Measurements from ENCODE around the gene SLC25A44.
A peak's percentile ranks its signal among the peaks of the same experiment; 100 is the strongest.

The SLC25A44 gene

GRCh38 chr1:156232201-156232894 is 38.4 kb downstream of the SLC25A44 start:
- FAIRE-seq = no peak
- no peak for DNase-seq (ENCODE audit: extremely low spot score, insufficient read length, low read depth)

- no peak for DNase-seq (ENCODE audit: extremely low spot score, insufficient read length, low read depth)
- no peak for FAIRE-seq
Measured at GRCh38 chr1:156233426-156234127, 39.7 kb downstream of the SLC25A44 start.

DNA sequence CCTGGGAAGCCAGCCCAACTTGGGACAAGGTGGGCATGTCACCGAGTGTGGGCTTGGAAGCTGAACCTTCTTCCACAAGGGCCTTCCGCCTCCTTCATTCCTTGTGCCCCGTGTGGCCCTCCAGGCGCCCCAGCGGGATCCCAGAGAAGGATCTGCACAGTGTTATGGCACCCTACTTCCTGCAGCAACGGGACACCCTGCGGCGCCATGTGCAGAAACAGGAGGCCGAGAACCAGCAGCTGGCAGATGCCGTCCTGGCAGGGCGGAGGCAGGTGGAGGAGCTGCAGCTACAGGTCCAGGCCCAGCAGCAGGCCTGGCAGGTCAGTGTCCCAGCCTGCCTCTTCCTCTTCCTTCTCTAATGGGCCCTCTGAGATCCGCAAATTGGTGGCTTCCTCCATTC is 42.3 kb downstream of the SLC25A44 start:
- no peak for DNase-seq (ENCODE audit: extremely low spot score, insufficient read length, low read depth)
- FAIRE-seq = no peak

DNA sequence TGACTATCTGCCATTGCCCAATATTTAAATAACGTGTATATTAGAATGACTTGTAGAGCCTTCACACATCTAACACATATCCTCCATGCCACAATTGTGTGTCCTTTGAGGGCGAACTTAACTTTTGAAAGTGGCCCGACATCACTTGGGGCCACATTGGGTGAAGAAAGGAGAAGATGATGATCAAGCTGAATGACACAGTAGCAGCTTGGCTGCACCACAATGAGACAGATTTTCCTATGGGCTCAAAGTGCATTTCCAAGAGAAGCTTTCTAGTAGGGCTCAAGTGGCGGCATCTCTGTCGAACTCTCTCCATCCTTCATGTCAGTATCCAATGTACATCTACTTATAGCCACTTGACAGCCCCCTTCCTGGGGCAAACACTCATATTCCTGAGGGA is 44.3 kb downstream of the SLC25A44 start:
- FAIRE-seq (no peak), DNase-seq (ENCODE audit: extremely low spot score, insufficient read length, low read depth) (no peak)

DNA sequence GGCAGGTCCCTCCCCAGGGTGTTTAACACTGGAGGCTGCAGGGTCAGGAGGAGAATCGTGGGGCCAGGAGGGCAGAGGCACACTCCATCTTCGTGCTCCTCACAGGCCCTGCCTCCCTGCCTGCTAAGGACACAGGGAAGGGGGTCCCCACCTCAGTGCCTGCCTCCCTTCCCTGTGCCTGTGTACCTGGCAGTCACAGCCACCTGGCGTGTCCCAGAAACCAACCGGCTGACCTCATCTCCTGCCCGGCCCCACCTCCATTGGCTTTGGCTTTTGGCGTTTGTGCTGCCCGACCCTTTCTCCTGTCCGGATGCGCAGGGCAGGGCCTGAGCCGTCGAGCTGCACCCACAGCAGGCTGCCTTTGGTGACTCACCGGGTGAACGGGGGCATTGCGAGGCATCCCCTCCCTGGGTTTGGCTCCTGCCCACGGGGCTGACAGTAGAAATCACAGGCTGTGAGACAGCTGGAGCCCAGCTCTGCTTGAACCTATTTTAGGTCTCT is 47.5 kb downstream of the SLC25A44 start:
- FAIRE-seq = no peak
- no peak for DNase-seq (ENCODE audit: extremely low spot score, insufficient read length, low read depth)

GRCh38 chr1:156241926-156242325 is 48.0 kb downstream of the SLC25A44 start, which contains the start of gene BGLAP:
Gene BGLAP (plus strand): TSS chr1:156242184. CDS start chr1:156242232, 48 bp downstream.
- no peak for FAIRE-seq
- DNase-seq (ENCODE audit: extremely low spot score, insufficient read length, low read depth) = no peak

- DNase-seq (ENCODE audit: extremely low spot score, insufficient read length, low read depth) = no peak
- FAIRE-seq = no peak
Measured at GRCh38 chr1:156242738-156243137, 48.8 kb downstream of the SLC25A44 start.

DNA sequence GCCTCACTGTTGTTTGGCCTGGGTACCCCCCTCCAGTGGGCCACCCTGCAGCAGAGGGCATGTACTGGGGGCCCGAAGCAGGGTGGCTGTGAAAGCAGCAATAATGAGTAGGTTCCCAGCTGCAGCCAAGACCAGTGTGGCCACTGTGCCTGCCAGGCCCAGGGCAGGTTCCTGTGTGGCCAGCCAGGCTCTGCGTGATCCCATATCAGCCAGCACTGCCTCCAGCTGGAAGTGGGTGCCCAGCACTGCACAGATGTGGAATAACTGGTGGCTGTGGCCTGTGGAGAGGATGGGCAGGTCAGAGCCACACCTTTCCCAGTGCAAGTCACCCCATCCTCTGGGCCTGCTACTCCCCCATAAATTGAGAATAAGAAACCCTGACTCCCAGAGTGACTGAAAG is 50.2 kb downstream of the SLC25A44 start:
- FAIRE-seq (no peak), DNase-seq (ENCODE audit: extremely low spot score, insufficient read length, low read depth) (no peak)

DNA sequence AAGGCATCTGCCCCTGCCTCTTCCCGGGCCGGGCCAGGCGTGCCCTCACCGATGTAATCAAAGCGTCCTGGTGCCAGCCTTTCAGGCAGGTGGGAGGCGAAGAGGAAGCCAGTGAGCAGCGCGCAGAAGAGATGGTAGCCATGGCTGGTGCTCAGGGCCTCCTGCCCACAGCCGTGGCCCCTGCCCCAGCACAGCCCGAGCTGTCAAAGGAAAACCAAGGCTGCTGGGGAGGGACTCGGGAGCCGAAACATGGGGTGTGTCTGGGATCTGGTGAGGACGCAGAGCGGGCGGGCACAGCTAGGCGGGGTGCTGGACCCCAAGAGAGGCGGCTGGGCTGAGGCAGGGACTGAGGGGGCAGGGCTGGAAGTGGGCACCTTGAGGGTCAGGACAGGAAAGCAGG is 50.8 kb downstream of the SLC25A44 start:
- no peak for FAIRE-seq
- no peak for DNase-seq (ENCODE audit: extremely low spot score, insufficient read length, low read depth)

- FAIRE-seq (peak; percentile 56), DNase-seq (ENCODE audit: extremely low spot score, insufficient read length, low read depth) (peak; percentile 52)
Measured at GRCh38 chr1:156245451-156246232, 51.7 kb downstream of the SLC25A44 start.

DNA sequence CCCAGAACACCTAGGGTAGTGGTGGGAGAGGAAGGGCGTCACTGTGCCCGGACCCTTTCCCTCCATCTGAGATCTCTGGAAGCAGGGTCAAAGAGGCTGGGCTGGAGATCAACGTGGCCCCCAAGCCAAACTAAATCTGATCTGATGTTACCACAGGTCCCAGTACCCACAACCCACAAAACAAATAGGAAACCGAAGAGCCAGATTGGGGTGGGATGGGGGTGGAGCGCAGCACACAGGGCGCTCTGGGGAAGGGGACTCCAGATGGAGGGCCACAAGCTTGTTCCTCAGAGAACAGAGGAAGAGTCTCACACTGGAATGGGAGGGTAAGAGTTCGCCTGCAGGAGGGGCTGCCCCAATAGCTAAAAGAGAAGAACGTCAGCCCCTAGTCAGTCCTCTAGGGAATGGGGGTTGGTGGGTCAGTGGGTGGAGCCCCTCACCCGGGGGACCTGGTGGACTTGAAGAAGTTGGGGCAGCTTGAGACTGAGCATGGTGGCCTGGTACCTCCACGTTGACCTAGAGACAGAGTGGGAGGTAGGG is 52.4 kb downstream of the SLC25A44 start:
- no peak for DNase-seq (ENCODE audit: extremely low spot score, insufficient read length, low read depth)

DNA sequence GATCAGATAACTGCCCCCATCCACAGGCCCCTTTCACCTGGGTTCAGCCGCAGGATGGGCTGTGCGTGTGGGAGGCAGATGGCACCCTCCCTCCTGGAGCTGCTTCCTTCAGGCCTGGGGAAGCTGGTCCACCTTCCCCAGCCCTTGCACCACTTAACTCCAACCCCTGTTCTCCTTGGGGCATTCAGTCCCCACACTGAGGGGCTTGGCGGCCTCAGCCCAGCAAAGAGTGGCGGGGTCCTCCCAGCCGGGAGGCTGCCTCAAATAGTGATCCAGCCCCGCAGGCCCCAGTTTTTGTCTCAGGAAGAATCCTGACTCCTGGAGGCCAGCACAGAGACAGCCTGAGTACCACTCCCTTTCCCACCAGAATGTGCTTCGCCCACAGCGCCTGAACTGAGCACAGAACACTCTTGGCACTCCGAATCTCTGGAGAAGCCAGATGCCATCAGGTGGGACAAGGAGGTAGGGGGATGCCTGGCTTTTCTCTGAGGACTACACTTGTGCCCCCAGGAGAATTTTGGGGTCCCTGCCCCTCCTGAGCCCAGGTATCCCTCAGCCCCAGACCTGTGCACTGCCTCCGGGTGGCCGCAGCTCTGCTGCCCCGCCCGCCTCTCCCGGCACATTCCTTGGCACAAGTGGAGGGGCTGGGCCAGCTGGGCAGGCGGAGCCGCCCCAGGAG is 53.0 kb downstream of the SLC25A44 start:
- FAIRE-seq = no peak
- no peak for DNase-seq (ENCODE audit: extremely low spot score, insufficient read length, low read depth)

More for the DNA sequence above, 52.4 kb downstream of the SLC25A44 start:
- peak; percentile 18 for FAIRE-seq

DNA sequence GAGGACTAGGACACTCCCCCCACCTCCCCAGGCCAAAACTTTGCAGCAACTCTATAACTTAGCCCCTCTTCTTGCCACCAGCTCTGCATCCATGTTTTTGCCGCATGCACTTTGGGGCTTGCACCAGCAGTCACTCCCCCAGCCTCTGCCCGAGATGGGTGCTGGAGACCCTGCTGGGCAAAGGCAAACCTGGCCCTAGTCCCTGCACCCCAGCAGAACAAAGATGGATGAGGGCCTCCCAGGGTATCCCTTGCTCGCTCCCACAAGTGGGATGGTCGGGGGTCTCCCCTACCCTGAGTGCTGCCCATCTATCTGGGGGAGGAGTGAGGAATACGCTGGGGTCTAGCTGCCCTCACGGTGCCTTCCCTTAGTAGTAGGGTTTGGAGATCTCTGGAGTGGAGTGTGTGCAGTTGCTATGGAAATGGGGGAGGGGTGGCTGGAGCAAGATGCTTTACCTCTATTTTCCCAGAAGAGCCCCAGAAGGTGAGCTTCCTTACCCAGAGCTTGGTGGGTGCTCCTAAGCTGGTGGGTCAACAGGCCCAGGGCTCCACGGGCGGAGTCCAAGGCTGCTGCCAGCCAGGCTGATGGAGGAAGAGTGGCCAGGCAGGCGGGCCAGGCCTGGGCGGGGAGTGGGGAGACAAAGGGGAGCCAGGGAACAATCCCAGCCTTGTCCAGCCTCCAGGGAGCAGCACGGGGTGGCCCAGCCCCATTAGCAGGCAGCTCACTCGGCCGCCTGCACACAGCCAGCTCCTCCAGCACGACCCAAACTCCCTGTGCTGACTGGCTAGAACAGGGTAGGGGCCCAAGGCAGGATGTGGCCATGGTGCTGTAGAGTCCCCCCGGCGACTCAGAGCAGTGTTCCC is 53.8 kb downstream of the SLC25A44 start, which contains the start of gene PAQR6:
Gene PAQR6, minus strand, starts transcription at position 597 of the 863 bp plus-strand sequence. CDS start 1,325 bp downstream, outside the sequence.
- no peak for DNase-seq (ENCODE audit: extremely low spot score, insufficient read length, low read depth)
- FAIRE-seq = no peak

- DNase-seq (ENCODE audit: extremely low spot score, insufficient read length, low read depth) = no peak
- no peak for FAIRE-seq
Measured at GRCh38 chr1:156248323-156248683, 54.4 kb downstream of the SLC25A44 start.

DNA sequence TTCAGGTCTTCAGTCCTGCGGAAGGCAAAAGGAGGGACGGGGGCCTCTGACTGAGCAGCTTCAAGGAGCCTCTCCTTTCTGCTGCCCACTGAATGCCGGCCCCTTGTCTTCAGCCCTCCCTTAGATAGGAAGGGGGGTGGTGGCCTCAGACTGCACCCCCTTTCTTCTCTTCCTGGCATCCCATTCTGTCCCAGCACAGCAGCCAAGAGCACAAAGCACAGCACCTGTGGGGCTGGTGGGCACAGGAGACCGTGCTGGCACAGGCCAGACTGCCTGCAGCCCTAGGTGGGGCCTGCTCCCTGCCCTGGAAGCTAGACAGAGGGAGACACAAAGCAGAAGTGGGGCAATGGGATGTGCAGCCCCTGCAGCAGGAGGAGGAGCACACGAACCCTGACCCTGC is 55.7 kb downstream of the SLC25A44 start:
- DNase-seq (ENCODE audit: extremely low spot score, insufficient read length, low read depth) (no peak), FAIRE-seq (no peak)

GRCh38 chr1:156251527-156251926 is 57.6 kb downstream of the SLC25A44 start:
- no peak for FAIRE-seq

GRCh38 chr1:156253634-156254033 is 59.7 kb downstream of the SLC25A44 start:
- DNase-seq (ENCODE audit: extremely low spot score, insufficient read length, low read depth) (no peak), FAIRE-seq (no peak)

More at GRCh38 chr1:156251527-156251926, 57.6 kb downstream of the SLC25A44 start:
- DNase-seq (ENCODE audit: extremely low spot score, insufficient read length, low read depth) = no peak

GRCh38 chr1:156257711-156258110 is 63.8 kb downstream of the SLC25A44 start:
- no peak for DNase-seq (ENCODE audit: extremely low spot score, insufficient read length, low read depth)
- FAIRE-seq = no peak

DNA sequence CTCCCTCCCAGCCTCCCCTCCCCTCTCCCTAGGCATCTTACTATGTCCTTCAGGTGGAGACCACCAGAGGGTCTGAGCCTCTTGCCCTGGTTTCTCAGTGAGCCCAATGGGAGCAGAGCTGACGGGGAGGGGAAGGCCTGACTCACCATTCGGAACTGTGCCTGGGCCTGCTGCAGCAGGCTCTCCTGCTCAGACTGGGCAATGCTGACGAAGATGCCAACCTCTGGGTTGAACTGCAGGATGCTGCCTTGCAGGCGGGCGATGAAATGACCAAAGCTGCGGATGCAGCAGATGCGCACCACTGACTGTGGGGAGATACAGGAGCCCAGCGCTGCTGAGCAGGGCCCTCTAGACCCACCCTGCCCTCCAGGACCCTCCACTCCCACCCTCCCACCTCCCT is 65.0 kb downstream of the SLC25A44 start:
- DNase-seq (ENCODE audit: extremely low spot score, insufficient read length, low read depth) (no peak), FAIRE-seq (no peak)

Data from GM18507 (cell line).